ENCODE measurements around the gene AMOT.

DNA sequence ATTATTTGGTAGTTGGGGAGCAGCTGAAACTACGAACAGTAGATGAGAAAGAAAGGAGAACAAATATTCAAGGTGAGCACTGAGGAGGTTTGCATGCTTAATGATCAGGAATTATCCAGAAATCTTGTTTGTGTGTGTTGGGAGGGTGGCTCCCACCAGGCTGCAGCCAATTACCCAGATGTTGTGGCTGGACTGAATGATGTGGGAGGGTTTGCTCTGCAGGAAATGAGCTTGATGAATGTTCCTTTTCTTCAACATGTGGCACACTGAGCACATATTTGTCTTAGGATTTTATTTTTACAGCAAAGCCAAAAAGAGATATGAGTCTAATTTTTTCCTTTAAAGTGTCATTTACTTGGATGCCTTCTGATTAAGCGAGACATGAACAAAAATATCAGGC is 48.3 kb upstream of the AMOT start:
- no peak for TF ChIP-seq CTCF (conservative IDR thresholded peaks at IDR 0.05; ENCODE audit: low read depth in 2 of 2)
- TF ChIP-seq, protein P1, sequence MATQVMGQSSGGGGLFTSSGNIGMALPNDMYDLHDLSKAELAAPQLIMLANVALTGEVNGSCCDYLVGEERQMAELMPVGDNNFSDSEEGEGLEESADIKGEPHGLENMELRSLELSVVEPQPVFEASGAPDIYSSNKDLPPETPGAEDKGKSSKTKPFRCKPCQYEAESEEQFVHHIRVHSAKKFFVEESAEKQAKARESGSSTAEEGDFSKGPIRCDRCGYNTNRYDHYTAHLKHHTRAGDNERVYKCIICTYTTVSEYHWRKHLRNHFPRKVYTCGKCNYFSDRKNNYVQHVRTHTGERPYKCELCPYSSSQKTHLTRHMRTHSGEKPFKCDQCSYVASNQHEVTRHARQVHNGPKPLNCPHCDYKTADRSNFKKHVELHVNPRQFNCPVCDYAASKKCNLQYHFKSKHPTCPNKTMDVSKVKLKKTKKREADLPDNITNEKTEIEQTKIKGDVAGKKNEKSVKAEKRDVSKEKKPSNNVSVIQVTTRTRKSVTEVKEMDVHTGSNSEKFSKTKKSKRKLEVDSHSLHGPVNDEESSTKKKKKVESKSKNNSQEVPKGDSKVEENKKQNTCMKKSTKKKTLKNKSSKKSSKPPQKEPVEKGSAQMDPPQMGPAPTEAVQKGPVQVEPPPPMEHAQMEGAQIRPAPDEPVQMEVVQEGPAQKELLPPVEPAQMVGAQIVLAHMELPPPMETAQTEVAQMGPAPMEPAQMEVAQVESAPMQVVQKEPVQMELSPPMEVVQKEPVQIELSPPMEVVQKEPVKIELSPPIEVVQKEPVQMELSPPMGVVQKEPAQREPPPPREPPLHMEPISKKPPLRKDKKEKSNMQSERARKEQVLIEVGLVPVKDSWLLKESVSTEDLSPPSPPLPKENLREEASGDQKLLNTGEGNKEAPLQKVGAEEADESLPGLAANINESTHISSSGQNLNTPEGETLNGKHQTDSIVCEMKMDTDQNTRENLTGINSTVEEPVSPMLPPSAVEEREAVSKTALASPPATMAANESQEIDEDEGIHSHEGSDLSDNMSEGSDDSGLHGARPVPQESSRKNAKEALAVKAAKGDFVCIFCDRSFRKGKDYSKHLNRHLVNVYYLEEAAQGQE (IDR thresholded peaks at IDR 0.05; ENCODE audit: unreplicated experiment), result no peak
- no peak for TF ChIP-seq POLR2AphosphoS5 (IDR thresholded peaks at IDR 0.05; ENCODE audit: low read depth)
- no peak for TF ChIP-seq ZNF114 (CRISPR knock-in tag; IDR thresholded peaks at IDR 0.05)
- TF ChIP-seq EZH2 (IDR thresholded peaks at IDR 0.05; ENCODE audit: low read depth, unreplicated experiment), result no peak
- TF ChIP-seq ETS1 (IDR thresholded peaks at IDR 0.05), result no peak
- no peak for TF ChIP-seq EZH2phosphoT487 (IDR thresholded peaks at IDR 0.05; ENCODE audit: unreplicated experiment)
- TF ChIP-seq CREB1 (CRISPR knock-in tag; IDR thresholded peaks at IDR 0.05; ENCODE audit: low read depth), result no peak
- TF ChIP-seq STAT1 (IDR thresholded peaks at IDR 0.05; ENCODE audit: unreplicated experiment), result no peak
- TF ChIP-seq JUNB (IDR thresholded peaks at IDR 0.05; ENCODE audit: unreplicated experiment), result no peak
- no peak for TF ChIP-seq NANOG (IDR thresholded peaks at IDR 0.05; ENCODE audit: borderline replicate concordance)

Measured in GM23338 (cell line).